ENCODE data around the gene ARHGEF1.

Gene ARHGEF1

GRCh38 chr19:41941410-41942202, 58.6 kb downstream of the ARHGEF1 start:
- no peak for TF ChIP-seq SIN3A (IDR thresholded peaks at IDR 0.05; ENCODE audit: borderline replicate concordance, insufficient read depth, low read length)
- TF ChIP-seq, protein P1, sequence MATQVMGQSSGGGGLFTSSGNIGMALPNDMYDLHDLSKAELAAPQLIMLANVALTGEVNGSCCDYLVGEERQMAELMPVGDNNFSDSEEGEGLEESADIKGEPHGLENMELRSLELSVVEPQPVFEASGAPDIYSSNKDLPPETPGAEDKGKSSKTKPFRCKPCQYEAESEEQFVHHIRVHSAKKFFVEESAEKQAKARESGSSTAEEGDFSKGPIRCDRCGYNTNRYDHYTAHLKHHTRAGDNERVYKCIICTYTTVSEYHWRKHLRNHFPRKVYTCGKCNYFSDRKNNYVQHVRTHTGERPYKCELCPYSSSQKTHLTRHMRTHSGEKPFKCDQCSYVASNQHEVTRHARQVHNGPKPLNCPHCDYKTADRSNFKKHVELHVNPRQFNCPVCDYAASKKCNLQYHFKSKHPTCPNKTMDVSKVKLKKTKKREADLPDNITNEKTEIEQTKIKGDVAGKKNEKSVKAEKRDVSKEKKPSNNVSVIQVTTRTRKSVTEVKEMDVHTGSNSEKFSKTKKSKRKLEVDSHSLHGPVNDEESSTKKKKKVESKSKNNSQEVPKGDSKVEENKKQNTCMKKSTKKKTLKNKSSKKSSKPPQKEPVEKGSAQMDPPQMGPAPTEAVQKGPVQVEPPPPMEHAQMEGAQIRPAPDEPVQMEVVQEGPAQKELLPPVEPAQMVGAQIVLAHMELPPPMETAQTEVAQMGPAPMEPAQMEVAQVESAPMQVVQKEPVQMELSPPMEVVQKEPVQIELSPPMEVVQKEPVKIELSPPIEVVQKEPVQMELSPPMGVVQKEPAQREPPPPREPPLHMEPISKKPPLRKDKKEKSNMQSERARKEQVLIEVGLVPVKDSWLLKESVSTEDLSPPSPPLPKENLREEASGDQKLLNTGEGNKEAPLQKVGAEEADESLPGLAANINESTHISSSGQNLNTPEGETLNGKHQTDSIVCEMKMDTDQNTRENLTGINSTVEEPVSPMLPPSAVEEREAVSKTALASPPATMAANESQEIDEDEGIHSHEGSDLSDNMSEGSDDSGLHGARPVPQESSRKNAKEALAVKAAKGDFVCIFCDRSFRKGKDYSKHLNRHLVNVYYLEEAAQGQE (IDR thresholded peaks at IDR 0.05; ENCODE audit: insufficient read depth in 1 of 2, low read depth in 2 of 2, low read length in 2 of 2), result no peak
- TF ChIP-seq POLR2AphosphoS5 (IDR thresholded peaks at IDR 0.05; ENCODE audit: low read depth, low read length), result no peak
- no peak for TF ChIP-seq FOXP2 (optimal IDR thresholded peaks at IDR 0.05; ENCODE audit: borderline replicate concordance, extremely low read depth, extremely low read length, insufficient read depth)
- TF ChIP-seq TAF1 (IDR thresholded peaks at IDR 0.05; ENCODE audit: borderline replicate concordance, insufficient read depth, low read length), result no peak

DNA sequence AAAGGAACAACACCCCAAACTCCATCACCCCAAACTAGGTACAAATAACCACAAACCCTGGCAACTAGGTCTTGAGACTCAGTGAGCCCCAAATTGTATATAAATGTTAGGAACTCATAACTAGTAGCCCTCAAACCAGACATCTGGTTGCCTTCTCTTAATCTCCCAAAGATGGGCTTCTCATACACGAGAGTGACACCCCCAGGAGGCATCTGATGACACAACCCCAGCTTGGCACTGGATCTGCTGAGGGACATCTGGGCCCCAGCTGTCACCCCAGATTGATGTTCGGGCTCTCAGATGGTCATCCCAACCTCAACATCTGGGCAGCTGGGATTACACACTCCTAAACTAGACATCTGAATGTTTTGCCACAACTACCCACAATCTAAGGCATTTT, 61.4 kb downstream of the ARHGEF1 start:
- TF ChIP-seq TAF1 (IDR thresholded peaks at IDR 0.05; ENCODE audit: borderline replicate concordance, insufficient read depth, low read length), result no peak
- no peak for TF ChIP-seq POLR2AphosphoS5 (IDR thresholded peaks at IDR 0.05; ENCODE audit: low read depth, low read length)
- no peak for TF ChIP-seq SIN3A (IDR thresholded peaks at IDR 0.05; ENCODE audit: borderline replicate concordance, insufficient read depth, low read length)
- no peak for TF ChIP-seq FOXP2 (optimal IDR thresholded peaks at IDR 0.05; ENCODE audit: borderline replicate concordance, extremely low read depth, extremely low read length, insufficient read depth)
- TF ChIP-seq, protein P1 (IDR thresholded peaks at IDR 0.05; ENCODE audit: insufficient read depth in 1 of 2, low read depth in 2 of 2, low read length in 2 of 2), result no peak

- TF ChIP-seq FOXP2 (optimal IDR thresholded peaks at IDR 0.05; ENCODE audit: borderline replicate concordance, extremely low read depth, extremely low read length, insufficient read depth) (no peak), SIN3A (IDR thresholded peaks at IDR 0.05; ENCODE audit: borderline replicate concordance, insufficient read depth, low read length) (no peak), TAF1 (IDR thresholded peaks at IDR 0.05; ENCODE audit: borderline replicate concordance, insufficient read depth, low read length) (no peak), POLR2AphosphoS5 (IDR thresholded peaks at IDR 0.05; ENCODE audit: low read depth, low read length) (no peak)
- TF ChIP-seq, protein P1 (IDR thresholded peaks at IDR 0.05; ENCODE audit: insufficient read depth in 1 of 2, low read depth in 2 of 2, low read length in 2 of 2), result no peak
These were observed 62.3 kb downstream of the ARHGEF1 start for GRCh38 chr19:41945135-41945766.

DNA sequence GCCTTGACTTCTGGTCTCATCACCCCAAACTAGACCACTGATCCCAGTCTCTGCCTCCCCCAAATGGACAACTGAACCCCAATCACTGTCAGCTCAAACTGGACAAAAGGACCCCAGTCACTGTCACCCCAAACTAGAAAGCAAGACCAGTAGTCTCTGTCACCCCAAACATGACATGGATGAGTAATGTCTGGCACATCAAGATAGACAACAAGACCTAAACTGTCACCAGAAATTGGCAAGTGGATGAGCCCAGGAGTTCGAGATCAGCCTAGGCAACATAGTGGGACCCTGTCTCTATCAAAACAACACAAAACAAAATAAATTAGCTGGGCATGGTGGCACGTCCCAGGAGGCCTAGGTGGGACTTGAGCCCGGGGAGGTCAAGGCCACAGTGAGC, 64.1 kb downstream of the ARHGEF1 start:
- TF ChIP-seq, protein P1 (IDR thresholded peaks at IDR 0.05; ENCODE audit: insufficient read depth in 1 of 2, low read depth in 2 of 2, low read length in 2 of 2), result no peak
- TF ChIP-seq POLR2AphosphoS5 (IDR thresholded peaks at IDR 0.05; ENCODE audit: low read depth, low read length) (no peak), FOXP2 (optimal IDR thresholded peaks at IDR 0.05; ENCODE audit: borderline replicate concordance, extremely low read depth, extremely low read length, insufficient read depth) (no peak), SIN3A (IDR thresholded peaks at IDR 0.05; ENCODE audit: borderline replicate concordance, insufficient read depth, low read length) (no peak)

All from PFSK-1 (cell line).